ENCODE results near the gene RBM11. TPM values are rescaled to one million over a fixed set of nuclear protein-coding genes. Genes with fewer than 3 reads are reported as not detected.

RBM11 gene
- under 1 TPM; 0.43 to 0.55 TPM for total RNA-seq

GRCh38 chr21:14215971-14216641, at the start of gene RBM11:
RBM11 (plus strand) TSS chr21:14216157; CDS start chr21:14216187, 30 bp downstream.

GRCh38 chr21:14210738-14211137, 5.2 kb upstream of the RBM11 start, which contains the start of gene LIPI:
LIPI (minus strand) TSS chr21:14210955; CDS start chr21:14210845, 110 bp downstream.

Other genes with a start within 250 kb of the RBM11 start
- gene LIPI, start 5.2 kb upstream of the RBM11 start, total RNA-seq: not detected
- gene HSPA13, start 167.0 kb downstream of the RBM11 start, total RNA-seq: 10 to 100 TPM; 32.6 to 37.5 TPM